Mesodermal cell (in vitro differentiated cells): Measurements from ENCODE around the gene YIF1A.
"Not testable (repeated sequence)": the region's sequence is repeated elsewhere in the genome, so short reads cannot be mapped to it uniquely, and the experiment has no call there.

ENCODE experiments used
- H3K27ac ChIP-seq: 2 replicates; pipeline ENCODE4 v1.7.0; 2013; ENCODE audit warnings: mild to moderate bottlenecking, low read depth, low read length, moderate library complexity; ENCODE audit not compliant: severe bottlenecking
- H3K36me3 ChIP-seq: 2 replicates; pipeline ENCODE4 v1.7.1; 2013; ENCODE audit warnings: mild to moderate bottlenecking, low read length, moderate library complexity; ENCODE audit not compliant: control insufficient read depth, insufficient read depth
- H3K4me1 ChIP-seq: one replicate; pipeline ENCODE4 v1.7.1; 2013; ENCODE audit warnings: mild to moderate bottlenecking, low read length; ENCODE audit not compliant: insufficient read depth, control insufficient read depth, poor library complexity, severe bottlenecking
- H3K4me3 ChIP-seq: 2 replicates; pipeline ENCODE4 v1.7.0; 2013; ENCODE audit warnings: low read length, control low read depth, mild to moderate bottlenecking; ENCODE audit not compliant: insufficient read depth, poor library complexity, severe bottlenecking; ENCODE audit errors: extremely low read depth
- H3K9me3 ChIP-seq: 2 replicates; pipeline ENCODE4 v1.7.1; 2013; ENCODE audit warnings: mild to moderate bottlenecking, low read length, moderate library complexity; ENCODE audit not compliant: control insufficient read depth
- WGBS, 2 experiments: methylation state at CpG; one replicate each; pipeline ENCODE4 v1.1.5; 2013; ENCODE audit warnings: missing lambda C conversion rate in 2 of 2; ENCODE audit not compliant: insufficient coverage in 2 of 2; 5-methylcytosine and 5-hydroxymethylcytosine counted together

The YIF1A gene

GRCh38 chr11:66324664-66325063 lies 35.7 kb upstream of the YIF1A start:
- H3K36me3 ChIP-seq: no peaks in the 10 kb centered on the region
- no peak overlapping the region for H3K4me3 ChIP-seq
- WGBS, 2 experiments: 51 to 84% methylated on average over 5 to 6 of the region's 10 CpGs
- no peaks in the 10 kb centered on the region for H3K9me3 ChIP-seq
- peak overlapping the region; percentile 12 for H3K27ac ChIP-seq
- peaks cover 47% of the 10 kb centered on the region for H3K4me1 ChIP-seq

DNA sequence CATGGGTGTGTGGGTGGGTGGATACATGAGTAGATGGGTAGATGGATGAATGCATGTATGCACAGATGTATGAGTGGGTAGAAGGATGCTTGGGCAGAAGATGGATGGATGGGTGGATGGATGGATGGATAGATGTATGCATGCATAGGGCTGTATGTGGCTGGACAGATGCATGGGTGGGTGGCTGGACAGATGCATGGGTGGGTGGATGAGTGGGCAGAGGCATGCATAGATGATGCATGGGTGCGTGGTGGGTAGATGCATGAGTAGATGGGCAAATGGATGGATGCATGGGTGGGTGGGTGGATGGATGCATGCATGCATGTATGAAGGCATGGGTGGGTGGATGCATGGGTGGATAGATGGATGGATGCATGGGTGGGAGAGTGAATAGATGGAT lies 34.7 kb upstream of the YIF1A start:
- no peaks in the 10 kb centered on the region for H3K36me3 ChIP-seq

DNA sequence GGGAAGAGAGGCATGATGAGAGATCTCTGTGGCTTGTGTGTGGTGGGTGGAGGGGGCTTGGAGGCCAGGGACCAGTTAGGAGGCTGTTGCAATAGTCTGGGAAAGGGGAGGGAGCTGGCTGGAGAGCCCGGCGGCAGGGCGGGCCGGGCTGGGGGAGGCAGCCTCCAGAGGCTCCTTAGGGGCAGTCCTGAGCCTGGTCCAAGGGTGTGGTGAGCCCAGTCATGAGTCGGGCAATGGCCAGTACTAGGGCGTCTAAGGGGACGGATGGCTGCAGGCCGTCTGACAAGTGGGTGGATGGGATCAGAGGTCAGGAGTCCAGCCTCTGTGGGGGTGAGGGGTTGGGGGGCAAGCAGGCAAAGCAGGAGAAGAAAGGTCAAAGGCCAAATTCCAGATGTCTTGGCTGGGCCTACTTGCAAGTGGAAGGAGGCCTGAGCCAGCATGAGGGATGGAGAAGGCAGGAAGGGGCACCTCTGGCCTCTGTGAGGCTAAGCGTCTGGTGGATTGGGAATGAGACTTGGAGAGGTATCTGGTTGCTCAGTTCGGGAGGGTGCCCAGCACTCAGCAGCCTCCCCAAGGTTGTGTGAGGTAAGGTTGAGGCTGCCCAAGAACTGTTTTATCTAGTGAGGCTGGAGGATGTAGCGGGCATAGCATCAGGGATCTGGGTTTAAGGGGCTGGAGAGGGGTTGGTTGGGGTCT lies 33.9 kb upstream of the YIF1A start:
- Histone ChIP-seq H3K27ac (no peak overlapping the region), H3K36me3 (no peaks in the 10 kb centered on the region), H3K9me3 (peaks cover 3% of the 10 kb centered on the region), H3K4me3 (no peak overlapping the region), H3K4me1 (peaks cover 47% of the 10 kb centered on the region)
- WGBS, 2 experiments: 84 to 96% methylated on average over 7 to 11 of the region's 11 CpGs

More for the DNA sequence above, 34.7 kb upstream of the YIF1A start:
- 100% methylated on average over 1 of the region's 1 CpG for WGBS, 2 experiments
- peaks cover 45% of the 10 kb centered on the region for H3K4me1 ChIP-seq
- H3K4me3 ChIP-seq: no peak overlapping the region
- H3K9me3 ChIP-seq: peaks cover 3% of the 10 kb centered on the region
- no peak overlapping the region for H3K27ac ChIP-seq

- no peak overlapping the region for H3K4me3 ChIP-seq
- H3K36me3 ChIP-seq: no peaks in the 10 kb centered on the region
- peaks cover 45% of the 10 kb centered on the region for H3K4me1 ChIP-seq
- H3K9me3 ChIP-seq: peaks cover 3% of the 10 kb centered on the region
- peak overlapping the region; percentile 16 for H3K27ac ChIP-seq
- 94 to 100% methylated on average over 4 of the region's 4 CpGs for WGBS, 2 experiments
Observed at GRCh38 chr11:66321606-66322005, 32.7 kb upstream of the YIF1A start.

- not testable (repeated sequence) for H3K27ac ChIP-seq, H3K9me3 ChIP-seq, H3K4me3 ChIP-seq, H3K36me3 ChIP-seq
- H3K4me1 ChIP-seq: peaks cover 47% of the 10 kb centered on the region
- 100% methylated on average over 1 of the region's 6 CpGs; no CpG with 5 or more reads in 1 of the 2 experiments for WGBS, 2 experiments
Observed at GRCh38 chr11:66320748-66321147, 31.8 kb upstream of the YIF1A start.

GRCh38 chr11:66320289-66320688 lies 31.3 kb upstream of the YIF1A start:
- H3K4me3 ChIP-seq, H3K9me3 ChIP-seq, H3K36me3 ChIP-seq, H3K27ac ChIP-seq: not testable (repeated sequence)
- H3K4me1 ChIP-seq: peaks cover 47% of the 10 kb centered on the region
- no CpG with 5 or more reads among the region's 2 CpGs for WGBS, 2 experiments

- 94% methylated on average over 2 of the region's 3 CpGs; no CpG with 5 or more reads in 1 of the 2 experiments for WGBS, 2 experiments
- Histone ChIP-seq H3K4me3 (no peak overlapping the region), H3K36me3 (no peaks in the 10 kb centered on the region), H3K4me1 (peaks cover 53% of the 10 kb centered on the region), H3K27ac (peak overlapping the region; percentile 95), H3K9me3 (peaks cover 3% of the 10 kb centered on the region)
Observed at GRCh38 chr11:66318600-66318970, 29.6 kb upstream of the YIF1A start.

DNA sequence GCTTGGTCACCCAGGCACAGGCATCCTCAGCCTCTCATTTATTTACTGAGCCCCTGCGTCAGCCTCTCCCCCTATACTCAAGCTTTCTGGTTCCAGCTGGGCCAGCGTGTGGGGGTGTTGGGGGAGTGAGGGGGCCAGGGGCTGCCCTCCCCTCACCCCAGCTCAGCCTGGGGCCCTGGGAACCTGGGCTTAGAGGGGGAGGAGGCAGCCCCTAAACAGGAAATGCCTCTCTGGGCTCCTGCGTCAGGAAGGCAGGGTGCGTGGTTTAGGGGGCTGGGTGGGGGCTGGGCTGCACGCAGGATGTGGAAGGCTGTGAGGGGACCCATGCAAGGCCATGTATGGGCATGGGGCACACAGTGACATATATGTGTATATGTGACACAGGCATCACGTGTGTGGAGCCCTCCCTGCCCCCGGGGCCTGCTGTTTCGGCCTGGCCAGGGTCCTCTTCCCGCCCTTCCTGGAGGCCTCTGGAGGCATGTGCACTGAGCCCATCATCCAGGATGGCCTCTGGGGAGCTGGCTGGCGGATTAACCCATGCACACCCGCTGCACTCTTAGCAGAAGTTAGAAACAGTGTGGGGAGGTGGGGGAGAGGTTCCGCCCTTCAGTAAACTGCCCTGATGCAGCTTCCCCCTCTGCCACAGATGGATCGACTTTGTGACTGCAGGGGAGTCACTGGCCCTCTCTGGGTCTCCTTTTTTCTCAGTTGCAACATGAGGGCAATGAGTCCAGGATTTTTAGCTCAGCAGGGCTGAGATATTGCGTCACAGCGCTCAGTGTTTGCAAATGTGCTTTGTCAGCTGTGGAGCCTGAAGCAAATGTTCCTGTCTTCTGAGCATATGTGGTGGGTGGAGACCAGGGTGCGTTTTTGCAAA lies 29.0 kb upstream of the YIF1A start:
- no peak overlapping the region for H3K4me3 ChIP-seq
- peak overlapping the region; percentile 95 for H3K27ac ChIP-seq
- H3K36me3 ChIP-seq: no peaks in the 10 kb centered on the region
- H3K9me3 ChIP-seq: peaks cover 3% of the 10 kb centered on the region
- H3K4me1 ChIP-seq: peaks cover 53% of the 10 kb centered on the region
- WGBS, 2 experiments: 43 to 47% methylated on average over 9 to 12 of the region's 16 CpGs

GRCh38 chr11:66317322-66317722 lies 28.4 kb upstream of the YIF1A start:
- 22 to 33% methylated on average over 12 to 13 of the region's 14 CpGs for WGBS, 2 experiments
- peaks cover 53% of the 10 kb centered on the region for H3K4me1 ChIP-seq
- peaks cover 3% of the 10 kb centered on the region for H3K9me3 ChIP-seq
- peak overlapping the region; percentile 23 for H3K4me3 ChIP-seq
- peak overlapping the region; percentile 95 for H3K27ac ChIP-seq
- H3K36me3 ChIP-seq: no peaks in the 10 kb centered on the region

DNA sequence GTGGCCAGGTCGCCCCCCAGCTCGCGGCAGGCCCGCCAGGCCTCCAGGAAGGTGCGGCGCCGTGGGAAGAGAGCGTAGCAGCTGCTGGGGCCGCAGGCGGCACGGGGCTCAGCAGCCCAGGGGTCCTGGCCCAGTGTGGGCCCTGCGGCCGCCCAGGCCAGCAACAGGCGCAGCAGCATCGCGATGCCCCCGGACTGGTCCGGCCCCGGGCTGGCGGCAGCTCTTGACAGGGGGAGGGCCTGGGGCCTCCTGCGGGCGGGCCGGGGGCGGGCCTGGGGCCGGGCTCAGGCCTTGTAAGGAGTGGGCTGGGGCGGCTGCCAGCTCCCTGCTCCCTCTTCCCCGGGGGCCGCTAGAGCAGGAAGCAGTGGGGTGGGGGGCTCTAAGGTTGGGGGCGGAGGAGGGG lies 27.9 kb upstream of the YIF1A start, which contains the start of gene CD248:
Gene CD248 (minus strand): TSS at position 196 of the 403 bp plus-strand sequence. CDS start 17 bp downstream, at position 179.
- Histone ChIP-seq H3K27ac (peak within 1 kb of the TSS; percentile 95), H3K4me3 (peak within 1 kb of the TSS; percentile 23), H3K4me1 (peaks cover 53% of the 10 kb centered on the region), H3K36me3 (no peaks in the 10 kb centered on the region), H3K9me3 (peaks cover 3% of the 10 kb centered on the region)
- WGBS, 2 experiments: 35 to 48% methylated on average over 11 to 14 of the region's 29 CpGs
